ENCODE measurements around the gene PCOLCE2. TPM values are rescaled to one million over a fixed set of nuclear protein-coding genes. Genes with fewer than 3 reads are reported as not detected.

Gene PCOLCE2, protein sequence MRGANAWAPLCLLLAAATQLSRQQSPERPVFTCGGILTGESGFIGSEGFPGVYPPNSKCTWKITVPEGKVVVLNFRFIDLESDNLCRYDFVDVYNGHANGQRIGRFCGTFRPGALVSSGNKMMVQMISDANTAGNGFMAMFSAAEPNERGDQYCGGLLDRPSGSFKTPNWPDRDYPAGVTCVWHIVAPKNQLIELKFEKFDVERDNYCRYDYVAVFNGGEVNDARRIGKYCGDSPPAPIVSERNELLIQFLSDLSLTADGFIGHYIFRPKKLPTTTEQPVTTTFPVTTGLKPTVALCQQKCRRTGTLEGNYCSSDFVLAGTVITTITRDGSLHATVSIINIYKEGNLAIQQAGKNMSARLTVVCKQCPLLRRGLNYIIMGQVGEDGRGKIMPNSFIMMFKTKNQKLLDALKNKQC
- total RNA-seq, result 4.5 TPM

- DNase-seq, result no peak
Measured at GRCh38 chr3:142888481-142889211, at the start of gene PCOLCE2. Gene PCOLCE2, minus strand, starts transcription at chr3:142889083. Its CDS starts 187 bp downstream, at chr3:142888896.

DNA sequence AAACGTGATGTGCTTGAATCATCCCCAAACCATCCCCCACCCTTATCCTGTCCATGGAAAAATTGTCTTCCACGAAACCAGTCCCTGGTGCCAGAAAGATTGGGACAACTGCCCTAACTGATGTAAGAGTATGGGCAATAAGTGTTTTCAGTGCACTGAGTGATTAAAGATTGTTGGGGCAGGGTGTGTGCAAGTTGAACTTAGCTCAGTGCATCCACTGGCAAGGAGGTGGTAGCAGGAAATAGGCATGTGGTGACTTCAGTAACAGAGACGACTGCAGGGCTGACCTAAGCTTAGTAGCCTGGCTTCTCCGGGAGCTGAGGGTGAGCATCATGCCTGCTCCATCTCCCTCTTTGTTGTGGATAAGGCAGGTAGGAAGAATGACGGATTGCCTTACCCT lies 47.1 kb upstream of the PCOLCE2 start:
- DNase-seq, result no peak

DNA sequence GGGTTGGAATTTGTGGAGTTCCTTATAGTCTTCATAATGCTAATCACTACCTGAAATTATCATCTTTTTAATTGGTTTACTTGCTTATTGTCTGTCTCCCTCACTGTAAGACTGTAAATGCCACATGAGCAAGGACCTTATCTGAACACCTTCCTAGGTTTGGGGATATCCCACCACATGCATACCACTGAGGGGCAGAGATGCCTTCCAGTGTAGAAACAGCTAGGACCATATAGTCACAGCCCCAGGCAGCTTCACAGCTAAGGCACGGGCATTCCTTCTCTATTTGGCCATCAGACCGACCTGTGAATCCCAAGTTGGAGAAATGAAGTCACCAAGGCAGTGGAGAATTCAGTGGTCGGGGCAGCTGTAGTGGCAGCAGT lies 46.0 kb upstream of the PCOLCE2 start:
- DNase-seq, result no peak

GRCh38 chr3:142934128-142934886 lies 45.4 kb upstream of the PCOLCE2 start:
- DNase-seq, result no peak

DNA sequence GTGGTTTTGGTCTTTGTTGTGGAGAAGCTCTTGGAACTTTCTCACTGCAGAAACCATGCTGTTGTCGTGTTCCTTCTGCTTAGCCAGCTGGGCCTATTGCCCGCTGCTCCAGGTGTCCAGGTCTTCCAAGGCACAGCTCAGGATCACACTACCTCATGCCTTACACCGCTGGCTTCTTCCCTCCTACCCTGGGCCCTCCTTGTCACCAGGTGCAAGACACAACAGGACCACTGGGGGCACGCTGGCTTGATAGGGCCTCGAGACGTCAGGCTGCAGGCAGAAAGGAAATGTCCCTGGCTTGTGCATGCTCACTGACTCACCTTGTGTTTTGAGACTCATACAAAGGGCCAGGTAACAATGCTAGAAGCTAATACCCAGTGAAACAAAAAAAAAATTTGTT lies 42.3 kb upstream of the PCOLCE2 start:
- no peak for DNase-seq

DNA sequence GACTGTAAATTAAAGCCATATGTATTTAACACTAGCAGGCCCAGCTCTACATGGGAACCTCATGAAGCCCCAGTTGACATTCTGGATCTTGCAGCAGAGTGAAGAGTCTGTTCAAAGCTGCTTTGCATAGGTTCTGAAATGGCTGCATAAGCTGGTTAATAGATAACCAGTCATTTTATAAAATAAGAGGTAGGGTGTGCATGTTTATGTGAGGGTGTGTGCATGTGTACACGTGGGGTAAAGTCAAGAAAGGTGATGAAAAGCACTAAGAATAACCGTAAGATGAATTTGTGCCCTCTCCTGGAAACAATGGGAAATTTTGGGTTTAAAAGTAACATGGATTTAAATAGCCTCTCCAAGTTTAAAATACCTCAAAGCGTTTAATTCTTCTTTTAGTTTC lies 41.6 kb upstream of the PCOLCE2 start:
- no peak for DNase-seq

- DNase-seq, result no peak
Measured at GRCh38 chr3:142929890-142930289, 41.0 kb upstream of the PCOLCE2 start.

GRCh38 chr3:142929109-142929508 lies 40.2 kb upstream of the PCOLCE2 start:
- DNase-seq, result no peak

DNA sequence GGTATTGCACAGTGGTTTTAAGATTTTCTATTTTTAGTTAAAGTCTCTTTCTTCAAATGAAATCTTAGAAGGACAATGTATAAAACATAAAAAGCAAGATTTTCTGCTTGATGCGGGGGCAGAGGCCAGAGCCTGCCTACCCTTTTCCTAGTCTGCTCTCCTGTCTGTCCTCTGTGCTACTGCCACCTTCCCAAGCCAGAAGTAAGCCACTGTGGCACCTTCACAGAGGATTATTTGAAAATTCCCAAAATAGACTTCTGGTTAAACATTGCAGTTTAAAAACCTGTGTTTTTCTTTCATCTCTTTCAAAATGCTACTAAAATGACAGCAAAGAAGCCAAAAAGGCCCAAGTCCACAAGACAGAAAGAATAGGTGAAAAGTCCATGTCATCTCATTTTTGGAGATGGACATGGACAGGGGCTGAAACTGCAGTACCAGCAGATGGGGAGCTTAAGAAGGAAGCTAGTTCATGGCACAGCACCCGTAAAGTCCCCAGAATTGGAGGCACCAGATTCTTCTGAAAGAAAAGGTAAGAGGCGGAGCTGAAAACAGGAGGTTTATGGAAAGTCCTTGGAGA lies 37.6 kb upstream of the PCOLCE2 start:
- DNase-seq, result no peak

- no peak for DNase-seq
Measured at GRCh38 chr3:142925140-142925539, 36.3 kb upstream of the PCOLCE2 start.

GRCh38 chr3:142923694-142924093 lies 34.8 kb upstream of the PCOLCE2 start:
- DNase-seq, result no peak

DNA sequence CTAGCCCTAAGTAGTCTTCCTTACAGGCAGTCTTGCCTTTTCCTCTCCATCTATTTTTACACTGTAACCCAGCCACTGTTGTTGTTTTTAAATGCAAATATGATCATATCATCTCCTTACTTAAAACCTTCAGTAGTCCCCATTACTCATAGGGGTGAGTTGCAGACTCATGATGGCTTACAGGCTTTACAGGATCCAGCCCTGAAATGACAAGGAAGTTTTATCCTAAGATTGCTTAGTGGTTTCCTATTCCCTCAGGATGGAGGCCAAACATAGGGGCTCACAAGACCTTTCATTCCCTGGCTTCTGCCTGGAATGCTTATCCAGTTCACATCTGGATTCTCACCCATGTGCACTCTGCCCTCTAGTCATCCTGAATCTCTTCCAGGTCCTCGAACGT lies 27.7 kb upstream of the PCOLCE2 start:
- no peak for DNase-seq

DNA sequence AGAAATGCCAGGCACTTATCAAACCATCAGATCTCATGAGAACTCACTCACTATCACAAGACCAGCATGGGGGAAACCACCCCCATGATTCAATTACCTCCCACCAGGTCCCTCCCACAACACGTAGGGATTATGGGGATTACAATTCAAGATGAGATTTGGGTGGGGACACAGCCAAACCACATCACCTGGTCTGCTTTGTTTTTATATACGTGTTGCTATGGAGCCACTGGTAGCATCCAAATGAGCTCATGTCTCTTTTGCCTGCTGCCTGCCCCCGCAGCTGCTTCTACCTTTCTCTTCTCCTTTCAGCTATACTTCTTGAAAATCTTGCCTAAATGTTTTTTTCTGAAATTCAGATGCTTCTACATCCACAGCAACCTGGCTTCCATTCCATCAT lies 26.8 kb upstream of the PCOLCE2 start:
- DNase-seq, result no peak

DNA sequence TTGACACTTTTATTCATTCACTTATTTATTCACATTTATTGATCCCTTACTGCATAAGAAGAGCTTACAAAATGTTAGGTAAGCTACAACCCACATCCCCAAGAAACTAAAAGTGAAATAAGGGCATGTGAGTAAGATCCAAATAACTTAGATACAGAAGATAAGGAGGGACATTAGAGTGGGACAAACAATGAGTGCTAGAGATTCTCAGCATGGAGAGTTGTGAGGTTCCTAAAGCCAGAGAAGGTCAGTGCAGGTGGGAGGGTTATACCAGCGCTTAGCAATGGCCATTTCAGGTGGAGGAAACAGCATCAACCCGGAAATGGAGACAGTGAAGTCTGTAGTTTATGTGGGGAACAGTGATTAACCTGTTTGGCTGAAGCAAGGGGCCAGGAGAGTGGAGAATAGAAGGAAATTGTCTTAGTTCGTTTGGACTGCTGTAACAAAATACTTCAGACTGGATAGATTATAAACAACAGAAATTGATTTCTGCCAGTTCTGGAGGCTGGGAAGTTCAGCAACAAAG lies 25.5 kb upstream of the PCOLCE2 start:
- no peak for DNase-seq

DNA sequence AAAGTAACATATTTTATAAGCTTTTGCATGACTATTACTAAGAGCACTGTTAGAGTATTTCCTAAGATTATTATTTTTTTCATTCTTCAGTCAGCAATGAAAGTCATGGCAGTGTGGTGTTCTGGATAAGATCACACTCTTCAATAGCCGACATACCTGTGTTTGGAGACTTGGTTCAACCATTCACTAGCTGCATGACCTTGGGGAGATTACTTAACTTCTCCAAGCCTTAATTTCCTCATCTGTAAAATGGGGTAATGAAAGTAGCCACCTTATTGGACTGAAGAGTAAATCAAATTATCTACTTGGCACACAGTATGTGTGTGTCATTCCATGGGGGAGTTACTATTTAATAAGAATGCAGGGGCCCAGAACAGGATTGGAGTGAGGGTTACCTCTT lies 24.5 kb upstream of the PCOLCE2 start:
- no peak for DNase-seq

- DNase-seq, result no peak
Measured at GRCh38 chr3:142912402-142913172, 23.7 kb upstream of the PCOLCE2 start.

GRCh38 chr3:142910280-142910679 lies 21.4 kb upstream of the PCOLCE2 start:
- DNase-seq, result no peak

- DNase-seq, result no peak
Measured at GRCh38 chr3:142909282-142909681, 20.4 kb upstream of the PCOLCE2 start.

DNA sequence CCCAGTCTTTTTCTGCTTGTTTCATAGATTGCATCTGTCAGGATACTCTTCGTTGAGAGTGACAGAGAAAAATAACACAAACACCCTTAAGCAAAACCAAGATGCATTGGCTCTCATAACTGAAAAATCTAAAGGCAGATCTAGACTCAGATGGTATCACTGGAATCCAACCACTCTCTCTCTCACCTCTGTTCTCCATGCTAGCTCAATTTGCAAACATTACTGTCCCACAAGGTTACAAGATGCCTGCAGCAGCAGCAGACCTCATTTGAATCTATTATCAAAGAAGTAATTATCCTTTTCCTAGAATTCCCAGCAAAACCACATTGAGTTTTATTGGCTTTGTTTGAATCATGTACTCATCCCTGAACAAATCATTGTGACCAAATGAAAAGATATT lies 19.1 kb upstream of the PCOLCE2 start:
- no peak for DNase-seq

DNA sequence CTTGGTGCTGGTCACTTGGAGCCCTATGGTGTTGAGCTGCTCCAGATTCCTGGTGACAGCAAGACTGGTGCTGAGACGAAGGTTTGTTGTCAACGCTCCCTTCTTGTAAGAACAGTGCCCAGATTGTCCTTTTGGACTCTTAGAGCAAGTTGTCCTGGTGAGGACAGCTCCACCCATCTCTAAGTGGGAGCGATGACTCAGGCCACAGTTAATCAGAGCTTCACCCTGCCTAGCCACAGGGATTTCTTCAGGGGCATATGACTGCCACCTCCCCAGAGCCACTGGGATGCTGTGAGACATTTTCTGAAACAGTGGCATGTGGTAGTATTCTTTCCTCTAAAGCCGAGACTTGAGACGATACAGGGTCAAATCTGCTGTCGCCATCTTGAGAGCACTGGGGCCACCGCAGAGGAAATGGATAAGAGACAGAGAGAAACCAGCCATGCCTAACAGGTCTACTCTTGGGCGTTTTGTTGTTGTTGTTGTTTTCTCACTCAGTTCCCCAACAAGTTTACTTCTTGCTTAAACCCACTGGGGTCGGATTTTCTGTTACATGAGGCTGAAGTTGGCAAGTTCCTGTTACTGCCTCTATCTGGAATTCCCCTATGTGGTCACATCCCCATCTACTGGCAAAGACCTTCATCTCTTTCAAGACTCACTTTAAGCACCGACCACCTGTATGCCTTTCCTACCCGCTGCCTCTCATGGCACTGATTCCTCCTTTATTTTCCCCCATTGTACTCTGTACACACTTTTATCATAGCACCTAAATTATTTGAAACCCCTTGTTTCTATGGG lies 16.0 kb upstream of the PCOLCE2 start:
- no peak for DNase-seq

- DNase-seq, result no peak
Measured at GRCh38 chr3:142902356-142902755, 13.5 kb upstream of the PCOLCE2 start.
